OCI-LY3 (cell line): Measurements from ENCODE around the gene CTNNA3.

Experiments
- H2AFZ ChIP-seq: fragments of 200-600, 300-600 bp; shearing (Covaris generic); 2 replicates; pipeline ENCODE4 v1.6.0; 2014; ENCODE audit warnings: antibody characterized with exemption, low read depth, low read length
- H3K27ac ChIP-seq: fragments of 200-600, 300-600 bp; sonication (generic); 2 replicates; pipeline ENCODE4 v1.5.1; 2014; ENCODE audit warnings: mild to moderate bottlenecking, low read length, moderate library complexity, mixed read lengths
- H3K27me3 ChIP-seq: fragments of 200-600, 300-600 bp; sonication (generic); 2 replicates; pipeline ENCODE4 v1.6.1; 2014; ENCODE audit warnings: low read depth, low read length, mixed read lengths
- H3K36me3 ChIP-seq: fragments of 200-600, 300-600 bp; sonication (generic); replicated peaks from 2 replicates; pipeline ENCODE3; 2014; ENCODE audit warnings: low read depth, low read length, mixed read lengths
- H3K4me1 ChIP-seq: fragments of 300-600, 200-600 bp; sonication (generic); 2 replicates; pipeline ENCODE4 v1.6.1; 2014; ENCODE audit warnings: low read length, mixed read lengths
- H3K4me2 ChIP-seq: fragments of 200-600, 300-600 bp; sonication (generic); 2 replicates; pipeline ENCODE4 v1.6.1; 2014; ENCODE audit warnings: low read length, mixed read lengths
- H3K4me3 ChIP-seq: fragments of 300-600, 200-600 bp; sonication (generic); 2 replicates; pipeline ENCODE4 v1.5.1; 2014; ENCODE audit warnings: antibody characterized with exemption, mild to moderate bottlenecking, low read length, moderate library complexity
- H3K79me2 ChIP-seq: fragments of 300-600, 200-600 bp; shearing (Covaris generic); 2 replicates; pipeline ENCODE4 v1.6.1; 2014; ENCODE audit warnings: mild to moderate bottlenecking, low read length, mixed read lengths
- H3K9ac ChIP-seq: fragments of 300-600, 200-600 bp; shearing (Covaris generic); 2 replicates; pipeline ENCODE4 v1.6.0; 2014; ENCODE audit warnings: mild to moderate bottlenecking, low read length, moderate library complexity
- H3K9me3 ChIP-seq: fragments of 200-600, 300-600 bp; shearing (Covaris generic); 2 replicates; pipeline ENCODE4 v1.6.1; 2014; ENCODE audit warnings: low read length, mixed read lengths; ENCODE audit not compliant: insufficient read depth
- H4K20me1 ChIP-seq: fragments of 200-600, 300-600 bp; sonication (generic); 2 replicates; pipeline ENCODE4 v1.6.1; 2016; ENCODE audit warnings: low read length, mixed read lengths; ENCODE audit not compliant: insufficient read depth
- EZH2phosphoT487 ChIP-seq: fragments of 200-600 bp; shearing (Covaris generic); IDR thresholded peaks from 2 replicates; pipeline ENCODE4 v1.6.1; 2018; ENCODE audit warnings: antibody characterized with exemption, mixed run types, low read depth
- TF ChIP-seq, protein P1 (sequence below): fragments of 200-600, 300-600 bp; sonication (generic); IDR thresholded peaks from 2 replicates; pipeline ENCODE4 v1.5.1; 2014; ENCODE audit warnings: antibody characterized with exemption, low read length, low read depth

Gene CTNNA3

DNA sequence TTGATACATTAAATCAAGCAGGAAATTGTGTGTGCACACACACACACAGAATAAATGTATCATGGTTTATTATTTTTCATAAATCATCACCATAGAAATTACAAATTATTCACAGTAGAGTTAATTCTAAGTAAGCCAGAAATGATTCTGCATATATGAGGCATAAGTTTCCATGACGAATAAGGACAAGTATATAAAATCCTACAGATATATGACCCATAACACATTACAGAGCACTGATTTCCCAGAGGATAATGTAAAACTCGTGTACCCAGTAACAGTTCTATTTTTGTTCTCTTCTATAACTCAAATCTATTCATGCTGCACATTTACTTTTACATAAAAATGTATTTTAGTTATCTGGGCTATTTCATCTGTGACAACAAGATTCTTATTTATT is 600.5 kb downstream of the CTNNA3 start:
- no peak for TF ChIP-seq EZH2phosphoT487
- TF ChIP-seq, protein P1, sequence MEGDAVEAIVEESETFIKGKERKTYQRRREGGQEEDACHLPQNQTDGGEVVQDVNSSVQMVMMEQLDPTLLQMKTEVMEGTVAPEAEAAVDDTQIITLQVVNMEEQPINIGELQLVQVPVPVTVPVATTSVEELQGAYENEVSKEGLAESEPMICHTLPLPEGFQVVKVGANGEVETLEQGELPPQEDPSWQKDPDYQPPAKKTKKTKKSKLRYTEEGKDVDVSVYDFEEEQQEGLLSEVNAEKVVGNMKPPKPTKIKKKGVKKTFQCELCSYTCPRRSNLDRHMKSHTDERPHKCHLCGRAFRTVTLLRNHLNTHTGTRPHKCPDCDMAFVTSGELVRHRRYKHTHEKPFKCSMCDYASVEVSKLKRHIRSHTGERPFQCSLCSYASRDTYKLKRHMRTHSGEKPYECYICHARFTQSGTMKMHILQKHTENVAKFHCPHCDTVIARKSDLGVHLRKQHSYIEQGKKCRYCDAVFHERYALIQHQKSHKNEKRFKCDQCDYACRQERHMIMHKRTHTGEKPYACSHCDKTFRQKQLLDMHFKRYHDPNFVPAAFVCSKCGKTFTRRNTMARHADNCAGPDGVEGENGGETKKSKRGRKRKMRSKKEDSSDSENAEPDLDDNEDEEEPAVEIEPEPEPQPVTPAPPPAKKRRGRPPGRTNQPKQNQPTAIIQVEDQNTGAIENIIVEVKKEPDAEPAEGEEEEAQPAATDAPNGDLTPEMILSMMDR: no peak
- no peaks in the 10 kb centered on the region for H3K79me2 ChIP-seq
- H3K36me3 ChIP-seq: no peaks in the 10 kb centered on the region
- no peaks in the 10 kb centered on the region for H3K9me3 ChIP-seq
- H2AFZ ChIP-seq: no peak overlapping the region
- no peak overlapping the region for H3K9ac ChIP-seq
- no peaks in the 10 kb centered on the region for H4K20me1 ChIP-seq
- no peak overlapping the region for H3K4me2 ChIP-seq
- H3K4me1 ChIP-seq: no peaks in the 10 kb centered on the region
- no peak overlapping the region for H3K4me3 ChIP-seq
- H3K27ac ChIP-seq: no peak overlapping the region
- H3K27me3 ChIP-seq: no peaks in the 10 kb centered on the region

DNA sequence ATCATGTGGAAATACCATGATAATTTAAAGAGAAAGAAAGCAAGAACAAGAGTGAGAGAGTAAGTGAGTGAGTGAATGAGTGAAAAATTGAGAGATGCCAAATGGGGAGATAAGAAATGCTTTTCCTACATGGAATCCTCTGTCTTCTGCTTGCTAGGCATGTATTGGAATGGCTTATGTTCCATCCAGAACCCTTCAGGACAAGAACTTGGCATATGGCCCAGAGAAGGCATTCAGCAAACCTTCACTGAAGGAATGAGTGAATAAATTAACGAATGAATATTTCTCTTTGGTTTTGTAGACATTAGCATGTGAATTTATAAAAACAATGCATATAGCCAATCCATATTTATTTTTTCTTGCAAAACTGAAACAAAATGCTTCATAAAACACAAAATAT is 608.0 kb downstream of the CTNNA3 start:
- no peaks in the 10 kb centered on the region for H3K9me3 ChIP-seq
- no peak for TF ChIP-seq EZH2phosphoT487
- TF ChIP-seq, protein P1: no peak
- no peaks in the 10 kb centered on the region for H3K79me2 ChIP-seq
- H3K27ac ChIP-seq: no peak overlapping the region
- H3K36me3 ChIP-seq: no peaks in the 10 kb centered on the region
- H2AFZ ChIP-seq: no peak overlapping the region
- no peak overlapping the region for H3K4me3 ChIP-seq
- H3K27me3 ChIP-seq: no peaks in the 10 kb centered on the region
- H3K9ac ChIP-seq: no peak overlapping the region
- no peaks in the 10 kb centered on the region for H4K20me1 ChIP-seq
- H3K4me1 ChIP-seq: no peaks in the 10 kb centered on the region
- H3K4me2 ChIP-seq: no peak overlapping the region

DNA sequence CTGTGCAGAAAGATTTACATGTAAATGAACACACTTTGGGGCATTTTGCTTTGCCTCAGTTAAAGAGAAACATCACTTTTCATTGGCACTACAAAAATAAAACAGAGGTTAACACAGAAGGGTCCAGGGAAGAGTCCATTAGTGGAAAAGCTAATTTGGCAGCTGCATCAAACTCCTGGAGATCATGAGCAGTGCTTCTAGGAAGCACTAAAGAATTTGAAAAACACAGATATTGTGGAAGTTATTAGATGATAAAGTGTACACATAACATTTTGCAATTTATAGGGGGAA is 608.9 kb downstream of the CTNNA3 start:
- Histone ChIP-seq H3K9ac (no peak overlapping the region), H3K4me1 (no peaks in the 10 kb centered on the region), H4K20me1 (no peaks in the 10 kb centered on the region), H3K27ac (no peak overlapping the region), H3K4me3 (no peak overlapping the region), H3K4me2 (no peak overlapping the region), H3K79me2 (no peaks in the 10 kb centered on the region), H3K9me3 (no peaks in the 10 kb centered on the region), H3K27me3 (no peaks in the 10 kb centered on the region), H3K36me3 (no peaks in the 10 kb centered on the region), H2AFZ (no peak overlapping the region)
- TF ChIP-seq EZH2phosphoT487: no peak
- TF ChIP-seq, protein P1: no peak

DNA sequence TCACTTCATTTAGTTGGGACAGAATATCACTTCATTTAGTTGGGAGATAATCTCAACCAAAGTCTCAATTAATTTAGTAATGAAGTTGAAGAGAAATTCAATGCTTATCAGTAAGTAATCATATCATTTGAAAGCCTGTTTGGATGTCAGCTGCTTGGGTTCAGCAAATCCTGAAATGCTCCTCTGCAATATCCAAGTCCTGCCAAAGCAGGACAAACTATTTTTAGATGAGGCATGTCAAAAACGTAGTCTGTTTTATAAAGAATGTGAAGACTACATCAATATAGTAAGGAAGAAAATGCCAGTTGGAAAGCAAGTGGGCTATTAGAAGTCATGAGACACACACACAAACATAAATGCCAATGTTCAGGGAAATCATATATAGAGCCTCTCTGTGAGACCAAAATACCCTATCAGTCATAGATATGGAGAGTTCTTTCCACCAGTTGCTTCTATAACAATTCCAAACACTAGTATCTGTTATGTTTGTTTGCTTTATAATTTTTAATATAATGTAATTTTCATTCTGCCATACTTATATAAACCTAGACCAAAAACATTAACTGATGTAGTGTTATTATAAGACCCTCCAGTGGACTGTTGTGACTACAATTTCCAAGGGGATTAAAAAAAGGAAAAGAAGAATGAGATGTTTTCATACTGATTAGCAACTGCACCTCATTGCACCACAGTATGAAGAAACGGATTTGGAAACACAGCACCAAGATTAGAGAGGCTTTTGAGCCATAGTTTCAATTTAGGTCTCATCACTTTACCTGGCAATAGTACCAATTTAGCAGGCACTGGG is 609.5 kb downstream of the CTNNA3 start:
- TF ChIP-seq, protein P1: no peak
- TF ChIP-seq EZH2phosphoT487: no peak
- Histone ChIP-seq H3K4me3 (no peak overlapping the region), H4K20me1 (no peaks in the 10 kb centered on the region), H2AFZ (no peak overlapping the region), H3K27me3 (no peaks in the 10 kb centered on the region), H3K4me2 (no peak overlapping the region), H3K4me1 (no peaks in the 10 kb centered on the region), H3K27ac (no peak overlapping the region), H3K79me2 (no peaks in the 10 kb centered on the region), H3K36me3 (no peaks in the 10 kb centered on the region), H3K9me3 (no peaks in the 10 kb centered on the region), H3K9ac (no peak overlapping the region)
